ENCODE data around the gene PLEKHM1.
"Not testable (repeated sequence)": the region's sequence is repeated elsewhere in the genome, so short reads cannot be mapped to it uniquely, and the experiment has no call there.

DNA sequence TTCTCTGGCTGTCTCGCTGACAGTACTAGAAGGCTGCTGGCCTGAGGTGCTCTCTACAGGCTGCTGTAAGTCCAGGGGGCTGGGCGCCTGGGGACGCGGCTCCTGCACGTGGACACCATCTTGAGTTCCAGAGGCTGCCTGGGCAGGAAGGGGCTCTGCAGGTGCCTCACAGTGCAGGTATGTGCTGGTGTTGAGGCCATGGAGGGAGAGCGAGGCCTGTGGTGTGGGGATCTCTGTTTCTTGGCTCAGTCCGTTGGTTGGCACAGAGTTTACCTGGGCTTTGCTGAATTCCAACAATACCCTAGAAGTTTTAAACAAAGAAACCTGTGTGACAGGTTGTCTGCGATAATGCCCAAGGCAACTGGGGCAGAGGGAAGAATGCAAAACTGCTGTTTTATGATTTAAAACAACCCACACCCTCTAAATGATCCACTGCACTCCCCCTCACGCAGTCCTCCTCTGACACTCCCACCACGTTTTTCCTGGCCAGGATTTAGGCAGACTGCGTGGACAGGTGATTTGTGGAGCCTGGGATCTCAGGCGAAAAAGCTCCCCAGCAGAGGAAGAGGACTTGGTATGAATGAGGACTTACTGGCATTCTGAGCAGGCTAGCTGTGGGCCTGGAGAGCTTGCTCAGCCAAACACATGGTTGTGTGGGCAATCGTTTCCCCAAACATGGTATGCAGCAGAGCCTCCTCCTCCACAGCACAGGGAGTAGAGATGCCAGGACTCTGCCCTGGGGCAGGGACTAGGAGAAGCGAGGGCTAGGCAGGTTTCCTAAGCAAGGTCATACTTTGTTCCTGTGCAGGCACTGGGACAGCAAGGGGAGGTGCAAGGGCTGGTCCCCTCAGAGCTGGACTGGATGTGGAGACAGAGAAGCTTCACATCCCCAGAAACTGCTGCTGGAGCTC is 22.0 kb downstream of the PLEKHM1 start:
- TF ChIP-seq ESRRG (CRISPR knock-in tag; IDR thresholded peaks at IDR 0.05); SNAI2 (CRISPR knock-in tag; IDR thresholded peaks at IDR 0.05); TOX (CRISPR knock-in tag; IDR thresholded peaks at IDR 0.05; ENCODE audit: borderline replicate concordance); ZNF70 (CRISPR knock-in tag; IDR thresholded peaks at IDR 0.05): not testable (repeated sequence)
- TF ChIP-seq, protein P1, sequence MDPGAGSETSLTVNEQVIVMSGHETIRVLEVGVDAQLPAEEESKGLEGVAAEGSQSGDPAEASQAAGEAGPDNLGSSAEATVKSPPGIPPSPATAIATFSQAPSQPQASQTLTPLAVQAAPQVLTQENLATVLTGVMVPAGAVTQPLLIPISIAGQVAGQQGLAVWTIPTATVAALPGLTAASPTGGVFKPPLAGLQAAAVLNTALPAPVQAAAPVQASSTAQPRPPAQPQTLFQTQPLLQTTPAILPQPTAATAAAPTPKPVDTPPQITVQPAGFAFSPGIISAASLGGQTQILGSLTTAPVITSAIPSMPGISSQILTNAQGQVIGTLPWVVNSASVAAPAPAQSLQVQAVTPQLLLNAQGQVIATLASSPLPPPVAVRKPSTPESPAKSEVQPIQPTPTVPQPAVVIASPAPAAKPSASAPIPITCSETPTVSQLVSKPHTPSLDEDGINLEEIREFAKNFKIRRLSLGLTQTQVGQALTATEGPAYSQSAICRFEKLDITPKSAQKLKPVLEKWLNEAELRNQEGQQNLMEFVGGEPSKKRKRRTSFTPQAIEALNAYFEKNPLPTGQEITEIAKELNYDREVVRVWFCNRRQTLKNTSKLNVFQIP (CRISPR knock-in tag; IDR thresholded peaks at IDR 0.05; ENCODE audit: borderline replicate concordance, low read depth) = not testable (repeated sequence)
